ENCODE data around the gene THUMPD1. TPM values are rescaled to one million over a fixed set of nuclear protein-coding genes. Genes with fewer than 3 reads are reported as not detected.

Gene THUMPD1
- total RNA-seq, 1 experiment from 2014 or later: 27.2 TPM

GRCh38 chr16:20734782-20735181 lies 6.8 kb downstream of the THUMPD1 start:
- POLR2A ChIA-PET: no interaction called here
- no peak for TF ChIP-seq CTCF (IDR thresholded peaks at IDR 0.05; ENCODE audit: insufficient read depth in 1 of 2, low read depth in 1 of 2, low read length in 1 of 2, severe bottlenecking in 1 of 2, unreplicated experiment in 1 of 2)
- BruUV-seq (replicated peaks): no TSS peak
- Mint-ChIP-seq H3K4me1 (ENCODE audit: low read depth, unreplicated experiment) (no peaks in the 10 kb centered on the region), H3K9me3 (ENCODE audit: unreplicated experiment) (no peaks in the 10 kb centered on the region), H3K27me3 (ENCODE audit: insufficient read depth, unreplicated experiment) (no peaks in the 10 kb centered on the region), H3K36me3 (ENCODE audit: insufficient read depth, unreplicated experiment) (peaks cover 46% of the 10 kb centered on the region), H3K27ac (ENCODE audit: unreplicated experiment) (no peak overlapping the region), H3K4me3 (ENCODE audit: unreplicated experiment) (no peak overlapping the region)
- H3K4me1 ChIP-seq: no peaks in the 10 kb centered on the region
- H3K36me3 ChIP-seq (ENCODE audit: control insufficient read depth, insufficient read depth, low read length): no peaks in the 10 kb centered on the region; the same call in 1 of the 2 replicates
- no peaks in the 10 kb centered on the region for H3K27me3 ChIP-seq (replicated peaks; ENCODE audit: control insufficient read depth, insufficient read depth, low read length)
- intact Hi-C loops (cut with micrococcal nuclease; ENCODE audit: unreplicated experiment): no loop called here
- H3K4me3 ChIP-seq (ENCODE audit: low read depth, low read length): no peak overlapping the region
- CTCF ChIA-PET: no interaction called here
- H3K9me3 ChIP-seq: no peaks in the 10 kb centered on the region
- no peak for DNase-seq

GRCh38 chr16:20734056-20734455 lies 7.6 kb downstream of the THUMPD1 start:
- no TSS peak for BruUV-seq (replicated peaks)
- POLR2A ChIA-PET: no interaction called here

GRCh38 chr16:20729141-20729540 lies 12.5 kb downstream of the THUMPD1 start:
- DNase-seq: no peak
- no peak overlapping the region for H3K27ac Mint-ChIP-seq (ENCODE audit: unreplicated experiment)
- H3K27me3 ChIP-seq (replicated peaks; ENCODE audit: control insufficient read depth, insufficient read depth, low read length): no peaks in the 10 kb centered on the region
- H3K4me3 Mint-ChIP-seq (ENCODE audit: unreplicated experiment): no peak overlapping the region
- H3K4me1 ChIP-seq: no peaks in the 10 kb centered on the region
- peaks cover 3% of the 10 kb centered on the region for H3K36me3 Mint-ChIP-seq (ENCODE audit: insufficient read depth, unreplicated experiment)
- H3K4me1 Mint-ChIP-seq (ENCODE audit: low read depth, unreplicated experiment): no peaks in the 10 kb centered on the region
- TF ChIP-seq CTCF (IDR thresholded peaks at IDR 0.05; ENCODE audit: insufficient read depth in 1 of 2, low read depth in 1 of 2, low read length in 1 of 2, severe bottlenecking in 1 of 2, unreplicated experiment in 1 of 2): no peak
- CTCF ChIA-PET: no interaction called here
- H3K9me3 ChIP-seq: no peaks in the 10 kb centered on the region
- no TSS peak for BruUV-seq (replicated peaks)
- H3K4me3 ChIP-seq (ENCODE audit: low read depth, low read length): no peak overlapping the region
- no peaks in the 10 kb centered on the region for H3K9me3 Mint-ChIP-seq (ENCODE audit: unreplicated experiment)
- H3K27me3 Mint-ChIP-seq (ENCODE audit: insufficient read depth, unreplicated experiment): no peaks in the 10 kb centered on the region
- POLR2A ChIA-PET: no interaction called here
- intact Hi-C loops (cut with micrococcal nuclease; ENCODE audit: unreplicated experiment): no loop called here
- no peaks in the 10 kb centered on the region for H3K36me3 ChIP-seq (ENCODE audit: control insufficient read depth, insufficient read depth, low read length)

More at GRCh38 chr16:20734056-20734455, 7.6 kb downstream of the THUMPD1 start:
- no peak for TF ChIP-seq CTCF (IDR thresholded peaks at IDR 0.05; ENCODE audit: insufficient read depth in 1 of 2, low read depth in 1 of 2, low read length in 1 of 2, severe bottlenecking in 1 of 2, unreplicated experiment in 1 of 2)
- Histone ChIP-seq H3K27me3 (replicated peaks; ENCODE audit: control insufficient read depth, insufficient read depth, low read length) (no peaks in the 10 kb centered on the region), H3K4me1 (no peaks in the 10 kb centered on the region), H3K36me3 (ENCODE audit: control insufficient read depth, insufficient read depth, low read length) (no peaks in the 10 kb centered on the region; the same call in 1 of the 2 replicates), H3K4me3 (ENCODE audit: low read depth, low read length) (no peak overlapping the region), H3K9me3 (no peaks in the 10 kb centered on the region)
- peaks cover 45% of the 10 kb centered on the region for H3K36me3 Mint-ChIP-seq (ENCODE audit: insufficient read depth, unreplicated experiment)
- no peak overlapping the region for H3K27ac Mint-ChIP-seq (ENCODE audit: unreplicated experiment)
- intact Hi-C loops (cut with micrococcal nuclease; ENCODE audit: unreplicated experiment): no loop called here
- H3K4me1 Mint-ChIP-seq (ENCODE audit: low read depth, unreplicated experiment): no peaks in the 10 kb centered on the region
- H3K9me3 Mint-ChIP-seq (ENCODE audit: unreplicated experiment): no peaks in the 10 kb centered on the region
- no peak overlapping the region for H3K4me3 Mint-ChIP-seq (ENCODE audit: unreplicated experiment)
- H3K27me3 Mint-ChIP-seq (ENCODE audit: insufficient read depth, unreplicated experiment): no peaks in the 10 kb centered on the region
- CTCF ChIA-PET: no interaction called here
- DNase-seq: no peak

Measured in Caco-2 (cell line).